Breast epithelium (tissue), 3 donors: ENCODE measurements around the gene SHB.

Experiments used
- POLR2A ChIP-seq: fragments of 450-650 bp; IDR thresholded peaks from one replicate; pipeline ENCODE4 v1.6.1; 2016; ENCODE audit warnings: antibody characterized with exemption, mild to moderate bottlenecking, moderate library complexity
- POLR2AphosphoS5 ChIP-seq, 3 donors: sonication (generic); formaldehyde crosslinking; IDR thresholded peaks; one replicate each; pipeline ENCODE4 v1.6.1; 2017; ENCODE audit warnings: antibody characterized with exemption in 3 of 3
- TF ChIP-seq, protein P1 (sequence below), 3 donors: fragments of 450-650 bp; IDR thresholded peaks; one replicate each; pipeline ENCODE4 v1.5.1; 2016 to 2017; ENCODE audit warnings: antibody characterized with exemption in 3 of 3, mild to moderate bottlenecking in 3 of 3, moderate library complexity in 3 of 3

DNA sequence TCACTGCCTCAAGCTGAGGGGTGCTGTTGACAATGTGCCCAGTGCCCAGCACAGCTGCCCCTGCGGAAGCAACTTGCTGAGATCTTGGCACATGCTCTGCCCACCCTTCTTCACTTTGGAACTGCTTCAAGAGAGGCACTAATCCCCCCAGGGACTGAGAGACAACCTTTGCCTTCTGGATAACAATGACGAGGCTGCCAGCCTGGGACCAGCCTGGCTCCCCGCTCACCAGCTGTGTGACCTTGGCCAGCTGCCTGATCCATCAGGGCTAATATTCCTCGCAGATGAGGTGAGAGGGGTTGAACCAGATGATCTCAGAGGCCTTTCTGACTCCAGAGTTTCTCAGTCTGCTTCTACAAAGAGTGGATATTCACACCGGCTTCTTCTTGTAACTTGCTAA, 81.0 kb downstream of the SHB start:
- TF ChIP-seq POLR2AphosphoS5 (IDR thresholded peaks at IDR 0.05) (no peak), POLR2A (no peak)
- TF ChIP-seq, protein P1, sequence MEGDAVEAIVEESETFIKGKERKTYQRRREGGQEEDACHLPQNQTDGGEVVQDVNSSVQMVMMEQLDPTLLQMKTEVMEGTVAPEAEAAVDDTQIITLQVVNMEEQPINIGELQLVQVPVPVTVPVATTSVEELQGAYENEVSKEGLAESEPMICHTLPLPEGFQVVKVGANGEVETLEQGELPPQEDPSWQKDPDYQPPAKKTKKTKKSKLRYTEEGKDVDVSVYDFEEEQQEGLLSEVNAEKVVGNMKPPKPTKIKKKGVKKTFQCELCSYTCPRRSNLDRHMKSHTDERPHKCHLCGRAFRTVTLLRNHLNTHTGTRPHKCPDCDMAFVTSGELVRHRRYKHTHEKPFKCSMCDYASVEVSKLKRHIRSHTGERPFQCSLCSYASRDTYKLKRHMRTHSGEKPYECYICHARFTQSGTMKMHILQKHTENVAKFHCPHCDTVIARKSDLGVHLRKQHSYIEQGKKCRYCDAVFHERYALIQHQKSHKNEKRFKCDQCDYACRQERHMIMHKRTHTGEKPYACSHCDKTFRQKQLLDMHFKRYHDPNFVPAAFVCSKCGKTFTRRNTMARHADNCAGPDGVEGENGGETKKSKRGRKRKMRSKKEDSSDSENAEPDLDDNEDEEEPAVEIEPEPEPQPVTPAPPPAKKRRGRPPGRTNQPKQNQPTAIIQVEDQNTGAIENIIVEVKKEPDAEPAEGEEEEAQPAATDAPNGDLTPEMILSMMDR (IDR thresholded peaks at IDR 0.05), result no peak
